ENCODE results near the gene VCAN. TPM values are rescaled to one million over a fixed set of nuclear protein-coding genes. Genes with fewer than 3 reads are reported as not detected.

VCAN gene
- total RNA-seq, 1 donor from 2014 or later = 431 TPM

DNA sequence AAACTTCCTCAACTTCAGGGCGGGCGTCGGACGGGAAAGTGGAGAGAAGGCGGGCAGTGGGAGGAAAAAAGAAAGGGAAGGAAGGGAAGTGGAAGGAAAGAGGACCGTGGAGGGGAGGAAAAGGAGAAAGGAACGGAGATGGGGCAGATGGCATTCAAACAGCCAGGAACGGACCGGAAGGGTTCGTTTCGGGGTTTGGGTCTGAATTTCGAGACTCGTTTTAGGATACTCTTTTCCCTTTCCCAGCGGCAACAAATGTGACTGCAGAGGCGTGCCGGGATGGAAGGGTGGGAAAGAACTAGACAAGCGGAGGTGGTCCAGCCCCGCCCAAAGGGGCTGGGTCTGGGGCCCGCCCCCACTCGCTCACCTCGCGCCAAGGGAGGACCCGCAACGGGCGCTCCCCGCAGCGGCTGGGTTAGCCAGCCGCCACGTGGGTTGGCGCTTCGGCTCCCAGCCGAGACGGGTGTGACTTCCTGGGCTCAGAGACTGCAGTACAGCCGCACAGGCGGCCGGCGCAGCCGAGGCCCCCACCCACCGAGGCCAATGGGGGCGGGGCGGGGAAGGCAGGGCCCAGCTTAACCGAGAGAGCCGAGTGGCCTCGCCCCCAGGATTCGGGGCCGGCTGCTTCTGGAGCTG is 2.7 kb downstream of the VCAN start:
- Mint-ChIP-seq H3K27me3 (ENCODE audit: low read depth, unreplicated experiment) (no peaks in the 10 kb centered on the region), H3K9me3 (ENCODE audit: unreplicated experiment) (no peaks in the 10 kb centered on the region), H3K4me3 (ENCODE audit: unreplicated experiment) (peak overlapping the region; percentile 91)

DNA sequence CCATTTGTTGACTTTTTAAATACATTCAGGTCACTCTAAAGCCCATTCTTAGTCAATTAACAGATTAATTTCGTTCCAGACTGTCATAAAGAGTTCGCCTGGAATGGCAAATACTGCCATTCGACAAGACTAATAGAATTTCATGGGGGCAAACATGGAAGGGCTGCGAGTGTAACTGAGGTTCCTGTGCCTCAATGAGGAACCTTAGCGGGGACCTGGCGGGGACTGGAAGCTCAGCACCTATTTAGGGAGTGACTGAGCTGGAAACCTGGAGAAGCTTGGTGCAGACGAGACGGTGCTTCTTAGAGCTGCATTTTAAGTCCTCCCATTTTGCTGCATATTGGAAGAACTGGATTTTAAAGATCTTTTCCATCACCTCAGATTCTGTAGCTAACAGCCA is 3.4 kb downstream of the VCAN start:
- Histone ChIP-seq H3K4me2 (ENCODE audit: low read length) (peak overlapping the region; percentile 88), H3K27ac (ENCODE audit: low read depth, low read length) (peak overlapping the region; percentile 95), H3K4me3 (ENCODE audit: insufficient read depth, low read depth, low read length) (peak overlapping the region; percentile 94), H3K79me2 (ENCODE audit: insufficient read depth, low read length) (peaks cover 84% of the 10 kb centered on the region), H3K36me3 (ENCODE audit: insufficient read depth, low read length) (peaks cover 16% of the 10 kb centered on the region), H3K9ac (ENCODE audit: low read length) (peak overlapping the region; percentile 96), H3K9me3 (ENCODE audit: insufficient read depth, low read depth, low read length) (no peaks in the 10 kb centered on the region), H2AFZ (ENCODE audit: low read depth, low read length) (no peak overlapping the region), H3K4me1 (ENCODE audit: insufficient read depth, low read length) (peaks cover 21% of the 10 kb centered on the region), H3K27me3 (ENCODE audit: insufficient read depth, low read length) (no peaks in the 10 kb centered on the region), H4K20me1 (ENCODE audit: insufficient read depth, low read length) (peaks cover 33% of the 10 kb centered on the region)
- no peak for DNase-seq (ENCODE audit: low read depth)
- Mint-ChIP-seq H3K27ac (ENCODE audit: unreplicated experiment) (peak overlapping the region; percentile 95), H3K27me3 (ENCODE audit: low read depth, unreplicated experiment) (no peaks in the 10 kb centered on the region), H3K9me3 (ENCODE audit: unreplicated experiment) (no peaks in the 10 kb centered on the region), H3K4me1 (ENCODE audit: low read depth, unreplicated experiment) (peaks cover 20% of the 10 kb centered on the region), H3K36me3 (ENCODE audit: low read depth, unreplicated experiment) (peaks cover 10% of the 10 kb centered on the region), H3K4me3 (ENCODE audit: unreplicated experiment) (peak overlapping the region; percentile 75)
- FAIRE-seq = no peak
- TF ChIP-seq, protein P1, sequence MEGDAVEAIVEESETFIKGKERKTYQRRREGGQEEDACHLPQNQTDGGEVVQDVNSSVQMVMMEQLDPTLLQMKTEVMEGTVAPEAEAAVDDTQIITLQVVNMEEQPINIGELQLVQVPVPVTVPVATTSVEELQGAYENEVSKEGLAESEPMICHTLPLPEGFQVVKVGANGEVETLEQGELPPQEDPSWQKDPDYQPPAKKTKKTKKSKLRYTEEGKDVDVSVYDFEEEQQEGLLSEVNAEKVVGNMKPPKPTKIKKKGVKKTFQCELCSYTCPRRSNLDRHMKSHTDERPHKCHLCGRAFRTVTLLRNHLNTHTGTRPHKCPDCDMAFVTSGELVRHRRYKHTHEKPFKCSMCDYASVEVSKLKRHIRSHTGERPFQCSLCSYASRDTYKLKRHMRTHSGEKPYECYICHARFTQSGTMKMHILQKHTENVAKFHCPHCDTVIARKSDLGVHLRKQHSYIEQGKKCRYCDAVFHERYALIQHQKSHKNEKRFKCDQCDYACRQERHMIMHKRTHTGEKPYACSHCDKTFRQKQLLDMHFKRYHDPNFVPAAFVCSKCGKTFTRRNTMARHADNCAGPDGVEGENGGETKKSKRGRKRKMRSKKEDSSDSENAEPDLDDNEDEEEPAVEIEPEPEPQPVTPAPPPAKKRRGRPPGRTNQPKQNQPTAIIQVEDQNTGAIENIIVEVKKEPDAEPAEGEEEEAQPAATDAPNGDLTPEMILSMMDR (IDR thresholded peaks at IDR 0.05; ENCODE audit: insufficient read depth, low read depth, low read length) = no peak
- no peak for TF ChIP-seq EZH2 (IDR thresholded peaks at IDR 0.05; ENCODE audit: insufficient read depth, low read length)

More for the DNA sequence above, 2.7 kb downstream of the VCAN start:
- Mint-ChIP-seq H3K27ac (ENCODE audit: unreplicated experiment) (peak overlapping the region; percentile 96), H3K4me1 (ENCODE audit: low read depth, unreplicated experiment) (peaks cover 19% of the 10 kb centered on the region), H3K36me3 (ENCODE audit: low read depth, unreplicated experiment) (peaks cover 5% of the 10 kb centered on the region)
- H3K9ac ChIP-seq (ENCODE audit: low read length) = peak overlapping the region; percentile 96
- no peak for FAIRE-seq
- no peak for TF ChIP-seq EZH2 (IDR thresholded peaks at IDR 0.05; ENCODE audit: insufficient read depth, low read length)
- TF ChIP-seq, protein P1 (IDR thresholded peaks at IDR 0.05; ENCODE audit: insufficient read depth, low read depth, low read length) = no peak
- peak overlapping the region; percentile 51 for H2AFZ ChIP-seq (ENCODE audit: low read depth, low read length)
- DNase-seq (ENCODE audit: low read depth) = peak; percentile 93
- peak overlapping the region; percentile 88 for H3K4me2 ChIP-seq (ENCODE audit: low read length)
- H3K27me3 ChIP-seq (ENCODE audit: insufficient read depth, low read length) = no peaks in the 10 kb centered on the region
- H3K9me3 ChIP-seq (ENCODE audit: insufficient read depth, low read depth, low read length) = no peaks in the 10 kb centered on the region
- H3K4me3 ChIP-seq (ENCODE audit: insufficient read depth, low read depth, low read length) = peak overlapping the region; percentile 94
- peaks cover 77% of the 10 kb centered on the region for H3K79me2 ChIP-seq (ENCODE audit: insufficient read depth, low read length)
- H3K27ac ChIP-seq (ENCODE audit: low read depth, low read length) = peak overlapping the region; percentile 95
- peaks cover 9% of the 10 kb centered on the region for H3K36me3 ChIP-seq (ENCODE audit: insufficient read depth, low read length)
- peaks cover 21% of the 10 kb centered on the region for H3K4me1 ChIP-seq (ENCODE audit: insufficient read depth, low read length)
- H4K20me1 ChIP-seq (ENCODE audit: insufficient read depth, low read length) = peaks cover 26% of the 10 kb centered on the region

DNA sequence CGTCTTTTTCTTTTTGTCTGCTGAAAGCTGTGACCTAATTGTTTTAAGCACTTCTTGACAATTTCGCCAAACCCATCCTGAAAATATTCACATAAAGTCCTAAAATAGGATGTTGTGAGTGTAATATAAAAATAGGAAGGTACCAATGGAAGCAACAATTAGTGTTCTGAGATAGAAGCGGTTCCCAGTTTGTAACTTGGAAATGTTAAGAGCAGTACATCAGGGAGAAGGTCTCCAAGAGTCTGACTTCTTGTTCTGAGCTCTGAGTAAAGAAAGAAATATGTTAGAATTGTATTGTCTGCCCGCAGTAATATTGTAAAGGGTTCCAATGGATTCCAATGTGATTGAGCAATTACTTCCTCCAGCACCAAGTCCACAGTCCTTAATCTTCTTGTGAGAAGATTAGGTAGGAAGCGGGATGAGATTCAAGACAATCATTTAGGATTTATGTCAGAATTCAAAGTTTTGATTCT is 3.9 kb downstream of the VCAN start:
- peaks cover 21% of the 10 kb centered on the region for H3K4me1 ChIP-seq (ENCODE audit: insufficient read depth, low read length)
- H2AFZ ChIP-seq (ENCODE audit: low read depth, low read length) = no peak overlapping the region
- H3K27ac Mint-ChIP-seq (ENCODE audit: unreplicated experiment) = peak overlapping the region; percentile 95
- H3K4me1 Mint-ChIP-seq (ENCODE audit: low read depth, unreplicated experiment) = peaks cover 20% of the 10 kb centered on the region
- H3K27ac ChIP-seq (ENCODE audit: low read depth, low read length) = peak overlapping the region; percentile 95
- DNase-seq (ENCODE audit: low read depth) (peak; percentile 96), FAIRE-seq (peak; percentile 93)
- no peaks in the 10 kb centered on the region for H3K27me3 Mint-ChIP-seq (ENCODE audit: low read depth, unreplicated experiment)
- peak overlapping the region; percentile 88 for H3K4me2 ChIP-seq (ENCODE audit: low read length)
- H3K36me3 Mint-ChIP-seq (ENCODE audit: low read depth, unreplicated experiment) = peaks cover 10% of the 10 kb centered on the region
- no peaks in the 10 kb centered on the region for H3K9me3 Mint-ChIP-seq (ENCODE audit: unreplicated experiment)
- H3K27me3 ChIP-seq (ENCODE audit: insufficient read depth, low read length) = no peaks in the 10 kb centered on the region
- TF ChIP-seq, protein P1 (IDR thresholded peaks at IDR 0.05; ENCODE audit: insufficient read depth, low read depth, low read length) = no peak
- no peak for TF ChIP-seq EZH2 (IDR thresholded peaks at IDR 0.05; ENCODE audit: insufficient read depth, low read length)
- H3K9ac ChIP-seq (ENCODE audit: low read length) = peak overlapping the region; percentile 96
- H3K4me3 ChIP-seq (ENCODE audit: insufficient read depth, low read depth, low read length) = peak overlapping the region; percentile 94
- peaks cover 88% of the 10 kb centered on the region for H3K79me2 ChIP-seq (ENCODE audit: insufficient read depth, low read length)
- H3K9me3 ChIP-seq (ENCODE audit: insufficient read depth, low read depth, low read length) = no peaks in the 10 kb centered on the region
- H4K20me1 ChIP-seq (ENCODE audit: insufficient read depth, low read length) = peaks cover 38% of the 10 kb centered on the region
- peak overlapping the region; percentile 75 for H3K4me3 Mint-ChIP-seq (ENCODE audit: unreplicated experiment)
- H3K36me3 ChIP-seq (ENCODE audit: insufficient read depth, low read length) = peaks cover 16% of the 10 kb centered on the region

Measured in astrocyte (in vitro differentiated cells and primary cell).